Measurements from ENCODE around the gene TCF4.

TCF4 gene

DNA sequence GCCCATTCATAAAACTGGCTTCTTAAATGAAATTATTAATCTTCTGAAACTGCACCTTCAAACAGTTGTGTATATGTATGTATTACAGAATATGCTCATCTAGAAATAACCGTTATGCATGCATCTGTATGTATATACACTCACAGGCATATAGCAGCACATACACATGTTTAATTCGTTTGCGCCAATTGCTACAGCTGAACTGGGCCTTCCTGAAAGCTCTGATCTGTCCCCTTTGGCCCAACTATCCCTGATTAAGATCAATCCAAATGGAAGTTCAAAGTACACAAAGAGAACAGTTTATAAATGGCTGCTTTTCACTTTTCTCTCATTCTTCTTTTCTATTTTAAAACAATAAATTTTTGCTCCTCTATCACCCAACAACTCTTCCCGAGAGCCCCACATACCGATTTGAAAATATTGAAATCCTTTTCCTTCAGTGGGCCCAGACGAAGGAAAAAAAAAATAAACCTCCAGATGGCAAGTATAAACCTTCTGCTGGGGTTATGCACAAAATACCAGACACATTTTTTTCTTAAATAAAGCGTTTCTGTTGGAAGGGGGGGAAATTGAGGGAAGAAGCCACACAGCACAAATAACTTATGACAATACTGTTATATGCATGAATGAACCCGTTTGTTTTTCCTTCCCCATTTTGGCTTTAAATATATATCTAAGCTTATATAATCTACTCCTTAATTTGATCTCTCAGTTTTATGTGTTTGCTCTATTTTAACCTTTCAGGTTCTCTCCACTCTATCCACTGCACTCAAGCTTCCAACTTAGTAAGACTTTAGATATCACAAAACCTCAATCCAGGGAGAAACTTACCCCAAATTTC is 267.3 kb downstream of the TCF4 start:
- ChIA-PET POLR2A (no interaction called here), CTCF (interaction anchor here (1.0 to 6.3 kb wide), 5 partner anchors 9 to 86 kb away, joined by 3 to 39 read pairs (median 17); no protein-coding TSS in a partner anchor)
- DNase-seq (ENCODE audit: extremely low spot score): no peak
- TF ChIP-seq, protein P1, sequence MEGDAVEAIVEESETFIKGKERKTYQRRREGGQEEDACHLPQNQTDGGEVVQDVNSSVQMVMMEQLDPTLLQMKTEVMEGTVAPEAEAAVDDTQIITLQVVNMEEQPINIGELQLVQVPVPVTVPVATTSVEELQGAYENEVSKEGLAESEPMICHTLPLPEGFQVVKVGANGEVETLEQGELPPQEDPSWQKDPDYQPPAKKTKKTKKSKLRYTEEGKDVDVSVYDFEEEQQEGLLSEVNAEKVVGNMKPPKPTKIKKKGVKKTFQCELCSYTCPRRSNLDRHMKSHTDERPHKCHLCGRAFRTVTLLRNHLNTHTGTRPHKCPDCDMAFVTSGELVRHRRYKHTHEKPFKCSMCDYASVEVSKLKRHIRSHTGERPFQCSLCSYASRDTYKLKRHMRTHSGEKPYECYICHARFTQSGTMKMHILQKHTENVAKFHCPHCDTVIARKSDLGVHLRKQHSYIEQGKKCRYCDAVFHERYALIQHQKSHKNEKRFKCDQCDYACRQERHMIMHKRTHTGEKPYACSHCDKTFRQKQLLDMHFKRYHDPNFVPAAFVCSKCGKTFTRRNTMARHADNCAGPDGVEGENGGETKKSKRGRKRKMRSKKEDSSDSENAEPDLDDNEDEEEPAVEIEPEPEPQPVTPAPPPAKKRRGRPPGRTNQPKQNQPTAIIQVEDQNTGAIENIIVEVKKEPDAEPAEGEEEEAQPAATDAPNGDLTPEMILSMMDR (IDR thresholded peaks at IDR 0.05; ENCODE audit: control extremely low read depth, extremely low read depth, low read depth, missing control alignments): no peak

DNA sequence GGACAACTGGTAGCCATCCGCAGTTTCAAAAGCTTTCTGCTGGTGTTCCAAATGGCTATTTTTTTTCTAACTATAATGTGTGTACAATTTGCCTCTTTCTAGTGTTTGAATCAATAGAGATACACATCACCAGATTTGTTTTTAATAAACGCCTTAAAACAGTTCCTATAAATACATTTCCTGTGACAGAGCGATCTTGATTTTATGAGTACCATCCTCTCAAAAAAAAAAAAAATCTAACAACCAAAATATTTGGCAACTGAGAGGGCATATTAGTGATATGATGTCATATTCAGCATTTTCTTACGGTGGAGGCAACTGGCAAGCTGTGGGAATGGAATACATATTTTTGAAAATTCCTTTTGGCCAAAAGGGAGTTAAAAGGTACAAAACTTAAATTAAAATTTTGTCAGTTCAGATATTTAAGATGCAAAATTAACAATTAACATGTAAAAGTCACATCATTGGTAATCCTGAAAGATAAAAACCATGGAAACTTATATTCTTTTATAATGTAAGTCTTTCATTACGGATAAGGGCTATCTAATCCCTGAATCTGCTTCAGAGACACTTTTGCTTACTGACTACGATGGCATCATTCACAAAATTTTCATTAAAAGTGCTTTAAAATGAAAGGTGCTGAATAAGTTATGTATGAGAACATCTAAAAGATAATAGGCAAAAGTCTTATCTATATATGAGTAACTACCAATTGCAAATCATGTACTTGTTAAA is 268.4 kb downstream of the TCF4 start:
- ChIA-PET CTCF (interaction anchor here (0.9 to 2.5 kb wide), 4 partner anchors 10 to 85 kb away, joined by 3 to 17 read pairs (median 6); no protein-coding TSS in a partner anchor), POLR2A (interaction anchor here (0.7 kb wide), 1 partner anchor 22 kb away, joined by 3 read pairs; no protein-coding TSS in a partner anchor)
- TF ChIP-seq, protein P1 (IDR thresholded peaks at IDR 0.05; ENCODE audit: control extremely low read depth, extremely low read depth, low read depth, missing control alignments): no peak
- DNase-seq (ENCODE audit: extremely low spot score): no peak

DNA sequence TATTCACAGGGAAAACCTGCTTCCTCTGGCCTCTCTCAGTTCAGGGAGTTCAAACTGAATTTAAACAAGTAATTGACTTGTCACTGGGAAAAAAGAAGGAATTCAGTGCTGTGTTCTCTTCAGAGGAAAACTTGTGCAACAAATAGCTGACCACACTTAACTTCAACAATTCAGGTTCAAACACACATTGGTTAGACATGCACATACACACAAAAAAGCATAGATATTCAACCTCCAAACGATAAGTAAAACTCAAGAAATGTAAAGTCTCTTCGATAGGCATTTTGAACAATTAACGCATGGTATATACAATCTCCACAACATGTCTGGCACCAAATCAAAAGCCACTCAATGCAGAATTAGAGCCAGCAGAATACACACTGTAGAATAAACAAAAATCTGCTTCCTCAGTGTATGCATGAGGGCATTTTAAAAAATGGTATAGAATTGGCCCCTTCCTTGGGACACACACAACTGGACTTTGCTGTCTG is 269.0 kb downstream of the TCF4 start:
- ChIA-PET CTCF (interaction anchor here (0.9 to 2.5 kb wide), 5 partner anchors 10 to 84 kb away, joined by 3 to 17 read pairs (median 5); no protein-coding TSS in a partner anchor), POLR2A (interaction anchor here (0.7 kb wide), 1 partner anchor 22 kb away, joined by 3 read pairs; no protein-coding TSS in a partner anchor)
- no peak for DNase-seq (ENCODE audit: extremely low spot score)
- TF ChIP-seq, protein P1 (IDR thresholded peaks at IDR 0.05; ENCODE audit: control extremely low read depth, extremely low read depth, low read depth, missing control alignments): no peak

DNA sequence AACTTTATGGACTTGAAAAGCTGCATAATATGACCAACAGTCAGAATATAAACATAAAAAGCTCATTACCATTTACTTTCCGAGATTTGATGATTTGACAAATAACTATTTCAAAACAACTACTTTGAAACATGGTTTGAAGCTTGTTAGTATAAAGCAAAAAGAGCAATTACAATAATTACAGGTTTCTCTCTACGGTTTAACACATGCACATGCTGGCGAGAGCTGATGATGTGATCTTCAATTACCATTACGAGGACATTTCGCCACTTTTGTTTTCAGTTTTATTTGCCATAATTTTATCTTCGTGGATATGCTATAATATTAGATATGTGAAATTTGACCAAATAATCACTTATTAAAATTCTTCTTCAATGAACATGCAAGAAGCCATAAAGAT is 270.1 kb downstream of the TCF4 start:
- no peak for DNase-seq (ENCODE audit: extremely low spot score)
- CTCF ChIA-PET: interaction anchor here (1.0 to 2.5 kb wide), 12 partner anchors 9 to 83 kb away, joined by 3 to 17 read pairs (median 4); no protein-coding TSS in a partner anchor
- POLR2A ChIA-PET: no interaction called here
- TF ChIP-seq, protein P1 (IDR thresholded peaks at IDR 0.05; ENCODE audit: control extremely low read depth, extremely low read depth, low read depth, missing control alignments): no peak

DNA sequence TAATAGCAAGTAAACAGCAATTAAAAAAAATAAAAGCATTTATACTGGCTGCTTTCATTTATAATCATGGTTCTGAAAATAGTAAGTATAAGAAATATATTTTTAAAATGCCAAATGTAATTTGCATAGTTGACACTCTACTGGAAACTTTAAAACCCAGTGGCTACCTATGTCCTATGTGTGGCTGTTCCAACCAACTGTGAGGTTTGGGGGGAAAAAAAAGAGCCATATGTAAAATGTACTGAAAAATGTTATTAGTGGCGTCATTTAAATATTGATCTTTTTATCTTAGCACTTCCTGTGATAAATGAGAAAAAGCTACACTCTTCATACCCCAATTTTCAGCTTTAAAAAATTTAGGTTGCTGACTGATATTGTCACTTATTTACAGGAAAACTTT is 270.7 kb downstream of the TCF4 start:
- POLR2A ChIA-PET: no interaction called here
- TF ChIP-seq, protein P1 (IDR thresholded peaks at IDR 0.05; ENCODE audit: control extremely low read depth, extremely low read depth, low read depth, missing control alignments): no peak
- DNase-seq (ENCODE audit: extremely low spot score): no peak
- CTCF ChIA-PET: interaction anchor here (1.1 to 2.5 kb wide), 10 partner anchors 8 to 83 kb away, joined by 3 to 17 read pairs (median 4); no protein-coding TSS in a partner anchor
